ENCODE results near the gene GOLT1A. TPM values are rescaled to one million over a fixed set of nuclear protein-coding genes. Genes with fewer than 3 reads are reported as not detected.

The GOLT1A gene
- total and polyA plus RNA-seq, 2 of the 8 experiments (the other 6 are each of a cell fraction or from before 2014, with no cell fraction given): 7.5 to 8.5 TPM

DNA sequence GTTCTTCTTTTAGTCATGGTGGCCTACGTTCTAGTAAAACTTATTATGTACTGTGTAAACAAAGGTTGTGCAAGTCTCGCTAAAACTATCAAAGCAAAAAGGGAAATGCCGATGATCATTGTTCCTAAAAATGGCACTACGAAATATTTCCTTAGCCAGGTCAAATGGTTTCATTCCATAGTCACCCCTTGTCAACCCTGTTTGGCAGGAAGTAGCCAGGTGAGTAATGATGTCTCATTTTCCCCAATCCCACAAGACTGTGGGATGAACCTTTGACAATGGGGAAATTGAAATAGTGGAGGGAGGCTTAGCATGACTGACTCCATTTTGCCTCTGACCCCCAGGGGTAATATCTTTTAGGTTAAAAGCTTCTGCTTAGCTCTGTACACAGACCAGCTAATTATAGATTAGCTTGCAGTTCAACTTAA, 42.0 kb downstream of the GOLT1A start:
- Histone ChIP-seq H4K8ac (ENCODE audit: extremely low read depth, insufficient read depth, low read length) (no peak overlapping the region), H4K91ac (replicated peaks; ENCODE audit: insufficient read length, low read length) (no peak overlapping the region)
- CTCF ChIA-PET (ENCODE audit: partially characterized antibody): interaction anchor here (0.7 to 10.6 kb wide), 7 partner anchors 11 to 199 kb away, joined by 3 to 106 read pairs (median 3); no protein-coding TSS in a partner anchor
- TF ChIP-seq POLR2AphosphoS5 (IDR thresholded peaks at IDR 0.05; ENCODE audit: low read depth, low read length) (no peak), TAF1 (IDR thresholded peaks at IDR 0.05; ENCODE audit: low read depth, low read length) (no peak), SIN3A (conservative IDR thresholded peaks at IDR 0.05 in 1 of 2, IDR thresholded peaks at IDR 0.05 in 1 of 2; ENCODE audit: low read depth in 1 of 2, low read length in 2 of 2) (no peak), RXRA (IDR thresholded peaks at IDR 0.05; ENCODE audit: insufficient read depth, low read depth, low read length) (no peak), SUZ12 (IDR thresholded peaks at IDR 0.05; ENCODE audit: low read length) (no peak), SRF (IDR thresholded peaks at IDR 0.05; ENCODE audit: low read depth, low read length) (no peak), CTBP2 (IDR thresholded peaks at IDR 0.05; ENCODE audit: borderline replicate concordance, insufficient read depth, insufficient read length, low read length) (no peak), CEBPB (IDR thresholded peaks at IDR 0.05; ENCODE audit: low read depth, low read length) (no peak), EZH2 (IDR thresholded peaks at IDR 0.05; ENCODE audit: low read depth, low read length, severe bottlenecking) (no peak), SIX5 (IDR thresholded peaks at IDR 0.05; ENCODE audit: low read depth, low read length) (no peak), TBP (IDR thresholded peaks at IDR 0.05; ENCODE audit: low read depth, low read length) (no peak), CREB1 (IDR thresholded peaks at IDR 0.05) (no peak), JUN (IDR thresholded peaks at IDR 0.05; ENCODE audit: low read depth, low read length) (no peak), CBX5 (IDR thresholded peaks at IDR 0.05; ENCODE audit: low read depth, low read length) (no peak), EGR1 (IDR thresholded peaks at IDR 0.05; ENCODE audit: borderline replicate concordance, low read depth, low read length) (no peak), ASH2L (IDR thresholded peaks at IDR 0.05; ENCODE audit: low read length) (no peak)

More for the DNA sequence above, 42.0 kb downstream of the GOLT1A start:
- Histone ChIP-seq H3K23me2 (ENCODE audit: low read depth, low read length) (no peaks in the 10 kb centered on the region), H2AFZ (ENCODE audit: low read length) (no peak overlapping the region), H2BK20ac (ENCODE audit: low read length) (no peak overlapping the region), H2AK5ac (ENCODE audit: low read depth, low read length) (no peak overlapping the region), H2BK15ac (ENCODE audit: low read length) (no peak overlapping the region), H3K79me1 (ENCODE audit: low read depth, low read length) (no peaks in the 10 kb centered on the region), H3K23ac (ENCODE audit: insufficient read length) (no peak overlapping the region), H3K27ac (ENCODE audit: low read depth, low read length) (no peak overlapping the region), H3K36me3 (ENCODE audit: control insufficient read depth in 2 of 4, insufficient read depth in 4 of 4, low read length in 3 of 4) (no peaks in the 10 kb centered on the region; a peak in 1 of 8 replicates), H2BK120ac (replicated peaks; ENCODE audit: low read depth, low read length) (no peak overlapping the region), H4K5ac (ENCODE audit: insufficient read length, low read depth, low read length) (no peak overlapping the region), H3K4ac (replicated peaks; ENCODE audit: insufficient read length, low read depth, low read length) (no peak overlapping the region), H2BK5ac (ENCODE audit: low read depth, low read length) (no peak overlapping the region), H3K79me2 (ENCODE audit: control insufficient read depth in 1 of 2, insufficient read depth in 2 of 2, low read length in 2 of 2) (no peaks in the 10 kb centered on the region), H3K4me2 (ENCODE audit: insufficient read depth in 1 of 2, low read depth in 2 of 2, low read length in 2 of 2) (no peak overlapping the region), H3K4me3 (ENCODE audit: extremely low read depth in 1 of 4, insufficient read depth in 2 of 4, low read depth in 3 of 4, low read length in 4 of 4) (no peak overlapping the region), H4K20me1 (replicated peaks in 1 of 2; ENCODE audit: control insufficient read depth in 1 of 2, insufficient read depth in 2 of 2, low read length in 2 of 2) (no peaks in the 10 kb centered on the region), H3K56ac (replicated peaks; ENCODE audit: insufficient read length, low read depth, low read length) (no peak overlapping the region), H3K9ac (replicated peaks in 1 of 4; ENCODE audit: extremely low read depth in 1 of 4, low read depth in 3 of 4, low read length in 3 of 4) (no peak overlapping the region), H3K4me1 (replicated peaks in 1 of 4; ENCODE audit: control insufficient read depth in 3 of 4, insufficient read depth in 4 of 4, low read length in 3 of 4) (no peaks in the 10 kb centered on the region), H2BK12ac (ENCODE audit: low read depth, low read length) (no peak overlapping the region), H3K14ac (ENCODE audit: insufficient read length) (no peak overlapping the region), H3K9me3 (ENCODE audit: insufficient read depth in 2 of 2, low read depth in 1 of 2, low read length in 1 of 2) (peaks cover 18 to 25% of the 10 kb centered on the region in 2 experiments), H3K18ac (ENCODE audit: extremely low read depth, low read length) (no peak overlapping the region), H3K27me3 (replicated peaks in 1 of 4; ENCODE audit: control insufficient read depth in 3 of 4, extremely low read depth in 1 of 4, insufficient read depth in 3 of 4, low read length in 3 of 4) (0 out of 7 replicates have a peak, but pooled peaks cover 0 to 2% (median 0%) of the 10 kb centered on the region in 4 experiments)
- DNase-seq (ENCODE audit: low read depth in 1 of 2, low spot score in 2 of 2) (no peak), FAIRE-seq (no peak)
- POLR2A ChIA-PET (ENCODE audit: partially characterized antibody): no interaction called here
- WGBS, 2 experiments (ENCODE audit: extremely low coverage in 1 of 2, insufficient coverage in 1 of 2, insufficient read length in 1 of 2, insufficient replicate concordance in 2 of 2, low coverage in 1 of 2, low lambda C conversion rate in 2 of 2, missing lambda C conversion rate in 1 of 2): 75% methylated on average over 4 of the region's 4 CpGs; no CpG with 5 or more reads in 1 of the 2 experiments
